Mesendoderm (in vitro differentiated cells): Measurements from ENCODE around the gene JUN.
A peak's percentile ranks its signal among the peaks of the same experiment; 100 is the strongest.

Experiments used
- DNase-seq: peaks from one replicate; pipeline ENCODE4 v3.0.0; 2013
- H2AK5ac ChIP-seq: 2 replicates; pipeline ENCODE4 v1.6.1; 2013; ENCODE audit warnings: low read length, inconsistent platforms
- H2BK120ac ChIP-seq: 2 replicates; pipeline ENCODE4 v1.6.1; 2013; ENCODE audit warnings: low read depth, mild to moderate bottlenecking, low read length, moderate library complexity, mixed read lengths
- H2BK15ac ChIP-seq: replicated peaks from 2 replicates; pipeline ENCODE4 v1.6.1; 2013; ENCODE audit warnings: low read depth, mild to moderate bottlenecking, moderate library complexity
- H2BK5ac ChIP-seq: 2 replicates; pipeline ENCODE4 v1.6.1; 2013; ENCODE audit warnings: low read length, inconsistent platforms
- H3K18ac ChIP-seq: 2 replicates; pipeline ENCODE4 v1.6.1; 2013; ENCODE audit warnings: mild to moderate bottlenecking, low read length, mixed read lengths
- H3K23ac ChIP-seq: one replicate; pipeline ENCODE4 v1.6.1; 2013; ENCODE audit warnings: low read length
- H3K27ac ChIP-seq: 2 replicates; pipeline ENCODE4 v1.5.1; 2013; ENCODE audit warnings: low read depth, mild to moderate bottlenecking, inconsistent platforms, low read length, moderate library complexity
- H3K27me3 ChIP-seq: 2 replicates; pipeline ENCODE4 v1.6.1; 2013; ENCODE audit warnings: low read length, control low read depth, mild to moderate bottlenecking, inconsistent platforms; ENCODE audit not compliant: insufficient read depth, poor library complexity
- H3K36me3 ChIP-seq: 2 replicates; pipeline ENCODE4 v1.6.1; 2013; ENCODE audit warnings: low read length, inconsistent platforms; ENCODE audit not compliant: control insufficient read depth, insufficient read depth
- H3K4ac ChIP-seq: one replicate; pipeline ENCODE4 v1.6.1; 2013; ENCODE audit warnings: low read depth, mild to moderate bottlenecking, low read length, moderate library complexity
- H3K4me1 ChIP-seq: 2 replicates; pipeline ENCODE4 v1.6.1; 2013; ENCODE audit warnings: low read depth, low read length, inconsistent platforms; ENCODE audit not compliant: control insufficient read depth
- H3K4me2 ChIP-seq: 2 replicates; pipeline ENCODE4 v1.6.1; 2013; ENCODE audit warnings: low read length
- H3K4me3 ChIP-seq: 2 replicates; pipeline ENCODE4 v1.5.1; 2013; ENCODE audit warnings: mild to moderate bottlenecking, low read length
- H3K56ac ChIP-seq: one replicate; pipeline ENCODE4 v1.6.1; 2013; ENCODE audit warnings: low read length
- H3K79me1 ChIP-seq: 2 replicates; pipeline ENCODE4 v1.6.1; 2013; ENCODE audit warnings: low read length, inconsistent platforms
- H3K79me2 ChIP-seq: 2 replicates; pipeline ENCODE4 v1.6.1; 2013; ENCODE audit warnings: mild to moderate bottlenecking, low read length; ENCODE audit not compliant: control insufficient read depth, insufficient read depth
- H3K9ac ChIP-seq: 2 replicates; pipeline ENCODE4 v1.6.1; 2013; ENCODE audit warnings: low read length, inconsistent platforms
- H4K5ac ChIP-seq: one replicate; pipeline ENCODE4 v1.6.1; 2013; ENCODE audit warnings: low read length
- H4K8ac ChIP-seq: one replicate; pipeline ENCODE4 v1.6.1; 2013; ENCODE audit warnings: low read depth, mild to moderate bottlenecking, control low read depth, low read length, moderate library complexity
- WGBS: extraction: QIAGEN DNeasy Blood & Tissue Kit; methylation state at CpG from one replicate; pipeline ENCODE4 v1.1.7; 2013; ENCODE audit warnings: low lambda C conversion rate, missing lambda C conversion rate; ENCODE audit not compliant: insufficient coverage; ENCODE audit errors: extremely low coverage; 5-methylcytosine and 5-hydroxymethylcytosine counted together

The JUN gene

GRCh38 chr1:58748666-58749065, 35.2 kb downstream of the JUN start:
- Histone ChIP-seq H3K4me3 (no peak overlapping the region), H3K4ac (no peak overlapping the region), H3K18ac (no peak overlapping the region), H2AK5ac (no peak overlapping the region), H3K36me3 (no peaks in the 10 kb centered on the region), H4K8ac (no peak overlapping the region), H3K79me2 (no peaks in the 10 kb centered on the region), H3K27me3 (no peaks in the 10 kb centered on the region), H3K27ac (no peak overlapping the region), H3K79me1 (no peaks in the 10 kb centered on the region), H3K9ac (no peak overlapping the region), H3K23ac (no peak overlapping the region), H4K5ac (no peak overlapping the region), H3K4me2 (no peak overlapping the region), H2BK15ac (no peak overlapping the region), H3K56ac (no peak overlapping the region), H2BK120ac (no peak overlapping the region), H2BK5ac (no peak overlapping the region), H3K4me1 (peaks cover 7% of the 10 kb centered on the region)
- no peak for DNase-seq
- no CpG with 5 or more reads among the region's 3 CpGs for WGBS

DNA sequence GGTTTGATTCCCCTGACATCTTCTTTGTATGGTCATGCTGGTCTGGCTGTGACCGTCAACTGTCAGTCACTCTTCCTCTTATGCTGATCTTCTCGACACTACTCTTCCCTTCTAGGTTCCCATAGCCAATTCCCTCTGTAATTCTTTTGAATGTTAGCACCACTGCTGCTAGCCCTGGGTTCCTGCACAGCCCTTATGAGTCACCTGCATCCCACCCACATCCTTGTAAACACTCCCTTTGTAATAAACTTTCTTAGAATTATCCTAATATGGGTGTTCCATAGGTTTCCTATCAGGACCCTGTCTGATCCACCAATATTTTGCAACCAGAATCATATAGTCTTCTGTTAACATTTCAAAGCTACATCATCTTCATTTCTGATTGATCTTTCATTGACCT, 37.1 kb downstream of the JUN start:
- DNase-seq: no peak
- H3K56ac ChIP-seq: no peak overlapping the region
- peaks cover 7% of the 10 kb centered on the region for H3K4me1 ChIP-seq
- no peaks in the 10 kb centered on the region for H3K27me3 ChIP-seq
- H2BK15ac ChIP-seq: no peak overlapping the region
- no peaks in the 10 kb centered on the region for H3K36me3 ChIP-seq
- no peak overlapping the region for H3K9ac ChIP-seq
- H3K23ac ChIP-seq: no peak overlapping the region
- no peaks in the 10 kb centered on the region for H3K79me1 ChIP-seq
- H2BK5ac ChIP-seq: no peak overlapping the region
- H3K4ac ChIP-seq: no peak overlapping the region
- no peak overlapping the region for H2AK5ac ChIP-seq
- H4K8ac ChIP-seq: no peak overlapping the region
- H4K5ac ChIP-seq: no peak overlapping the region
- H2BK120ac ChIP-seq: no peak overlapping the region
- no peak overlapping the region for H3K18ac ChIP-seq
- no CpG with 5 or more reads among the region's 2 CpGs for WGBS
- H3K4me2 ChIP-seq: no peak overlapping the region
- H3K4me3 ChIP-seq: no peak overlapping the region
- H3K27ac ChIP-seq: no peak overlapping the region
- H3K79me2 ChIP-seq: no peaks in the 10 kb centered on the region

DNA sequence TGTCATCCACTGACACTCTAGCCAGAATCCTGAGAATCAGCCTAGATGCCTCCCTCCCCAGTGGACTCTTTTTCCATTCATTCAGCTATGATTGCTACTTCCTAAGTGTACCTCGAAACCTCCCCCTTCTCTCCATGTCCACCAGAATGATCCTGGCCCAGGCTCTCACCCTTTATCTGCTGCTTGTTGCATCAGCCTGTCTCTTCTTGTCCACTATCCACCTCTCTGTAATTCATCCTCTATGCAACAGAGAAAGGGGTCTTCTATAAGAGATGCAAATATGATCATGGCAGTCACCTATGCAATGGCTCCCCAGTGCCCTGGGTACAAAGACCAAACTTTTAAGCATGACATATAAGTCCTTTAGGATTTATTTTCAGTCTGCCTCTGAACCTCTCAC, 37.7 kb downstream of the JUN start:
- no peak overlapping the region for H3K4me2 ChIP-seq
- H3K4me1 ChIP-seq: peaks cover 7% of the 10 kb centered on the region
- no peaks in the 10 kb centered on the region for H3K79me2 ChIP-seq
- no peaks in the 10 kb centered on the region for H3K27me3 ChIP-seq
- no peak overlapping the region for H2AK5ac ChIP-seq
- no peak overlapping the region for H3K23ac ChIP-seq
- no peaks in the 10 kb centered on the region for H3K79me1 ChIP-seq
- H3K4ac ChIP-seq: no peak overlapping the region
- H3K4me3 ChIP-seq: no peak overlapping the region
- no CpG with 5 or more reads among the region's 1 CpG for WGBS
- H3K36me3 ChIP-seq: no peaks in the 10 kb centered on the region
- H3K56ac ChIP-seq: no peak overlapping the region
- DNase-seq: no peak
- no peak overlapping the region for H2BK15ac ChIP-seq
- no peak overlapping the region for H3K27ac ChIP-seq
- H4K5ac ChIP-seq: no peak overlapping the region
- H3K9ac ChIP-seq: no peak overlapping the region
- H3K18ac ChIP-seq: no peak overlapping the region
- H4K8ac ChIP-seq: no peak overlapping the region
- no peak overlapping the region for H2BK5ac ChIP-seq
- H2BK120ac ChIP-seq: no peak overlapping the region

- Histone ChIP-seq H2BK5ac (no peak overlapping the region), H3K79me2 (no peaks in the 10 kb centered on the region), H3K4me3 (no peak overlapping the region), H3K36me3 (no peaks in the 10 kb centered on the region), H4K5ac (no peak overlapping the region), H4K8ac (no peak overlapping the region), H3K27ac (no peak overlapping the region), H2BK120ac (no peak overlapping the region), H2BK15ac (no peak overlapping the region), H3K27me3 (no peaks in the 10 kb centered on the region), H3K56ac (no peak overlapping the region), H3K9ac (no peak overlapping the region), H3K18ac (no peak overlapping the region), H3K4ac (no peak overlapping the region), H2AK5ac (no peak overlapping the region), H3K4me2 (no peak overlapping the region), H3K4me1 (peaks cover 7% of the 10 kb centered on the region), H3K79me1 (no peaks in the 10 kb centered on the region), H3K23ac (no peak overlapping the region)
- DNase-seq: no peak
- WGBS: no CpG with 5 or more reads among the region's 5 CpGs
Measured at GRCh38 chr1:58745666-58746065, 38.2 kb downstream of the JUN start.

GRCh38 chr1:58745117-58745516, 38.7 kb downstream of the JUN start:
- Histone ChIP-seq H3K79me2 (no peaks in the 10 kb centered on the region), H2AK5ac (no peak overlapping the region), H3K79me1 (no peaks in the 10 kb centered on the region), H2BK5ac (no peak overlapping the region), H3K23ac (no peak overlapping the region), H2BK15ac (no peak overlapping the region), H3K4me2 (no peak overlapping the region), H3K36me3 (no peaks in the 10 kb centered on the region), H3K56ac (no peak overlapping the region), H3K27me3 (no peaks in the 10 kb centered on the region), H3K27ac (no peak overlapping the region), H4K8ac (no peak overlapping the region), H3K4ac (no peak overlapping the region), H3K4me1 (peaks cover 7% of the 10 kb centered on the region), H2BK120ac (no peak overlapping the region), H3K18ac (no peak overlapping the region), H4K5ac (no peak overlapping the region), H3K4me3 (no peak overlapping the region), H3K9ac (no peak overlapping the region)
- DNase-seq: no peak
- WGBS: no CpG with 5 or more reads among the region's 1 CpG

DNA sequence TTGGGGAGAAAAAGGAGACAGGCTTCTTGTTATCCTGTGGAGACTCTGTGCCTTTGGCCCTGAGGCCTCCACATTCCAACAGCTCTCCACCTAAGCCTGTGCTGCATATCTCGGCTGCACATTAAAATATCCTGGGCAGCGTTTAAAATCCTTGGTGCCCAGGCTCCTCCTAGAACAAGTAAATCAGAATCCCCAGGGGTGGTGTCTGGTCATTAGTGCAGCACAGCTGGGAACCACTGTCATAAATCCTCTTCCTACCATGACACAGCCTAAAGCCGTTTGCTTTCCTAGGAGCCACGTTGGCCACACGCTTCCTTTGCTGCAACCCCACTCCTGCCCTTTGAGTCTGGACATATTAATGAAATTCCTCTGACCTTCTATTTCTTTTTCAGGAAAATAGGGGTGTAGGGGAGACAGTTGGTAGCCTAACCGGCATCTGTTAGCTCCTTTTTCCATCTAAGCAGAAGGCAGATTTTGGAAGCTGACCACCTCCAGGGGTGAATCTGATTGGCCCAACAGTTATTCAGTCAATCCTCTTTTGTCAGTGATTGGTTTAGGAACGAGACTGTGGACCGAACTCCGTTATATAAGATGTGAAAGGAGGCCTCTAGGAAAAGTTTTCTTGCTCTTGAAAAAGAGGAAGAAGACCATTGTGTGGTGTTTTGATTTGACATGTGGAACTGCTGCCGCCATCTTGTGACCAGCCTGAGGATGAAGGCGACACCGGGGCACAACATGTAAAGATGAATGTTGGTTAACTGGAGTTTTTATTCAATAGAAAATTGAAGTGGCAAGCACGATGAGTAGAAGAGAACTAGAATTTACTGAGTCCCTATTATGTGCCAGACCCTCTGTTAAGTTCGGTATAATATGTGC, 41.9 kb downstream of the JUN start:
- no peak overlapping the region for H4K5ac ChIP-seq
- H3K4me1 ChIP-seq: no peaks in the 10 kb centered on the region
- WGBS: no CpG with 5 or more reads among the region's 14 CpGs

More for the DNA sequence above, 41.9 kb downstream of the JUN start:
- Histone ChIP-seq H3K79me1 (no peaks in the 10 kb centered on the region), H3K4me2 (no peak overlapping the region), H3K36me3 (no peaks in the 10 kb centered on the region), H3K27me3 (no peaks in the 10 kb centered on the region), H3K4me3 (no peak overlapping the region), H3K4ac (peak overlapping the region; percentile 75), H3K18ac (no peak overlapping the region), H3K27ac (no peak overlapping the region), H2BK120ac (no peak overlapping the region), H3K9ac (no peak overlapping the region), H2BK15ac (no peak overlapping the region), H3K79me2 (no peaks in the 10 kb centered on the region), H3K56ac (peak overlapping the region; percentile 39), H4K8ac (no peak overlapping the region), H2BK5ac (no peak overlapping the region), H2AK5ac (no peak overlapping the region), H3K23ac (no peak overlapping the region)
- peak; percentile 34 for DNase-seq
